ENCODE data around the gene AVPR2. TPM values are rescaled to one million over a fixed set of nuclear protein-coding genes. Genes with fewer than 3 reads are reported as not detected.

AVPR2 gene
- total RNA-seq, 1 experiment from 2014 or later: not detected

- Histone ChIP-seq H3K4me3 (ENCODE audit: low read depth, low read length) (no peak overlapping the region), H3K9me3 (no peaks in the 10 kb centered on the region), H3K36me3 (ENCODE audit: control insufficient read depth, insufficient read depth, low read length) (no peaks in the 10 kb centered on the region), H3K4me1 (0 out of 2 replicates have a peak, but pooled peaks cover 6% of the 10 kb centered on the region), H3K27me3 (replicated peaks; ENCODE audit: control insufficient read depth, insufficient read depth, low read length) (no peaks in the 10 kb centered on the region)
- Mint-ChIP-seq H3K36me3 (ENCODE audit: insufficient read depth, unreplicated experiment) (peaks cover 7% of the 10 kb centered on the region), H3K27me3 (ENCODE audit: insufficient read depth, unreplicated experiment) (no peaks in the 10 kb centered on the region), H3K4me3 (ENCODE audit: unreplicated experiment) (no peak overlapping the region), H3K27ac (ENCODE audit: unreplicated experiment) (no peak overlapping the region), H3K4me1 (ENCODE audit: low read depth, unreplicated experiment) (peaks cover 5% of the 10 kb centered on the region), H3K9me3 (ENCODE audit: unreplicated experiment) (no peaks in the 10 kb centered on the region)
- intact Hi-C loops (cut with micrococcal nuclease; ENCODE audit: unreplicated experiment): no loop called here
- POLR2A ChIA-PET: no interaction called here
- TF ChIP-seq CTCF (IDR thresholded peaks at IDR 0.05; ENCODE audit: insufficient read depth in 1 of 2, low read depth in 1 of 2, low read length in 1 of 2, severe bottlenecking in 1 of 2, unreplicated experiment in 1 of 2): no peak
- no TSS peak for BruUV-seq (replicated peaks)
- CTCF ChIA-PET: no interaction called here
- no peak for DNase-seq
Observed at GRCh38 chrX:153941336-153942252, 37.1 kb downstream of the AVPR2 start.

- peaks cover 31% of the 10 kb centered on the region for H3K36me3 Mint-ChIP-seq (ENCODE audit: insufficient read depth, unreplicated experiment)
- BruUV-seq (replicated peaks): no TSS peak
- H3K36me3 ChIP-seq (ENCODE audit: control insufficient read depth, insufficient read depth, low read length): no peaks in the 10 kb centered on the region; the same call in 1 of the 2 replicates
- H3K4me3 ChIP-seq (ENCODE audit: low read depth, low read length): no peak within 1 kb of the TSS
- H3K9me3 Mint-ChIP-seq (ENCODE audit: unreplicated experiment): no peaks in the 10 kb centered on the region
- H3K27me3 Mint-ChIP-seq (ENCODE audit: insufficient read depth, unreplicated experiment): no peaks in the 10 kb centered on the region
- peaks cover 5% of the 10 kb centered on the region for H3K4me1 Mint-ChIP-seq (ENCODE audit: low read depth, unreplicated experiment)
- CTCF ChIA-PET: interaction anchor here (0.6 kb wide), 1 partner anchor 40 kb away, joined by 3 read pairs; no protein-coding TSS in a partner anchor
- intact Hi-C loops (cut with micrococcal nuclease; ENCODE audit: unreplicated experiment): no loop called here
- H3K27ac Mint-ChIP-seq (ENCODE audit: unreplicated experiment): no peak within 1 kb of the TSS
- H3K4me1 ChIP-seq: 0 out of 2 replicates have a peak, but pooled peaks cover 6% of the 10 kb centered on the region
- no peak within 1 kb of the TSS for H3K4me3 Mint-ChIP-seq (ENCODE audit: unreplicated experiment)
- no peaks in the 10 kb centered on the region for H3K27me3 ChIP-seq (replicated peaks; ENCODE audit: control insufficient read depth, insufficient read depth, low read length)
- DNase-seq: no peak
- no peak for TF ChIP-seq CTCF (IDR thresholded peaks at IDR 0.05; ENCODE audit: insufficient read depth in 1 of 2, low read depth in 1 of 2, low read length in 1 of 2, severe bottlenecking in 1 of 2, unreplicated experiment in 1 of 2)
- POLR2A ChIA-PET: no interaction called here
- no peaks in the 10 kb centered on the region for H3K9me3 ChIP-seq
Observed at GRCh38 chrX:153944140-153944799, 39.8 kb downstream of the AVPR2 start, which contains the start of gene RENBP. RENBP (minus strand) TSS chrX:153944643; CDS start chrX:153944610, 33 bp downstream.

GRCh38 chrX:153944800-153945150, 40.3 kb downstream of the AVPR2 start:
- H3K27me3 ChIP-seq (replicated peaks; ENCODE audit: control insufficient read depth, insufficient read depth, low read length): no peaks in the 10 kb centered on the region
- H3K9me3 Mint-ChIP-seq (ENCODE audit: unreplicated experiment): no peaks in the 10 kb centered on the region
- no peak for DNase-seq
- peaks cover 36% of the 10 kb centered on the region for H3K36me3 Mint-ChIP-seq (ENCODE audit: insufficient read depth, unreplicated experiment)
- no peaks in the 10 kb centered on the region for H3K9me3 ChIP-seq
- TF ChIP-seq CTCF (IDR thresholded peaks at IDR 0.05; ENCODE audit: insufficient read depth in 1 of 2, low read depth in 1 of 2, low read length in 1 of 2, severe bottlenecking in 1 of 2, unreplicated experiment in 1 of 2): no peak
- H3K27ac Mint-ChIP-seq (ENCODE audit: unreplicated experiment): no peak overlapping the region
- peaks cover 5% of the 10 kb centered on the region for H3K4me1 Mint-ChIP-seq (ENCODE audit: low read depth, unreplicated experiment)
- no TSS peak for BruUV-seq (replicated peaks)
- no peak overlapping the region for H3K4me3 Mint-ChIP-seq (ENCODE audit: unreplicated experiment)
- no peaks in the 10 kb centered on the region; the same call in 1 of the 2 replicates for H3K36me3 ChIP-seq (ENCODE audit: control insufficient read depth, insufficient read depth, low read length)
- ChIA-PET CTCF (interaction anchor here (0.6 kb wide), 1 partner anchor 41 kb away, joined by 3 read pairs; no protein-coding TSS in a partner anchor), POLR2A (interaction anchor here (0.6 kb wide), 1 partner anchor 18 kb away, joined by 4 read pairs; no protein-coding TSS in a partner anchor)
- H3K27me3 Mint-ChIP-seq (ENCODE audit: insufficient read depth, unreplicated experiment): no peaks in the 10 kb centered on the region
- intact Hi-C loops (cut with micrococcal nuclease; ENCODE audit: unreplicated experiment): no loop called here
- H3K4me3 ChIP-seq (ENCODE audit: low read depth, low read length): no peak overlapping the region
- H3K4me1 ChIP-seq: 0 out of 2 replicates have a peak, but pooled peaks cover 6% of the 10 kb centered on the region

Measured in Caco-2 (cell line).